Measurements from ENCODE around the gene SELENOW. TPM values are rescaled to one million over a fixed set of nuclear protein-coding genes. Genes with fewer than 3 reads are reported as not detected.

Gene SELENOW
- total and polyA plus RNA-seq, 2 of the 4 experiments (the other 2 are of a cell fraction) = 61.3 to 217 TPM

GRCh38 chr19:47762151-47762550 is 16.4 kb upstream of the SELENOW start:
- in situ Hi-C loops (cut with MboI; ENCODE audit: low sequenced_read_pairs) (no loop called here), dilution Hi-C loops (cut with HindIII; ENCODE audit: low sequenced_read_pairs, unreplicated experiment) (no loop called here), intact Hi-C loops (cut with micrococcal nuclease) (no loop called here)
- H2AK9ac ChIP-seq (replicated peaks; ENCODE audit: low read depth, low read length, poor library complexity) = no peak overlapping the region
- no peak overlapping the region for H2AK5ac ChIP-seq (ENCODE audit: low read depth, low read length)
- DNase-seq (no peak), ATAC-seq (ENCODE audit: low read depth) (no peak)
- H3K4me3 ChIP-seq (ENCODE audit: insufficient read depth, low read depth, low read length) = no peak overlapping the region
- no peak overlapping the region for H2BK15ac ChIP-seq (ENCODE audit: low read depth, low read length)
- H4K91ac ChIP-seq (ENCODE audit: insufficient read depth, low read depth, low read length) = no peak overlapping the region
- H3K27ac ChIP-seq (ENCODE audit: insufficient read depth, low read length) = no peak overlapping the region
- H3K9me3 ChIP-seq (ENCODE audit: control insufficient read depth, insufficient read depth, low read length) = no peaks in the 10 kb centered on the region
- POLR2A ChIA-PET (ENCODE audit: unreplicated experiment) = no interaction called here
- H4K8ac ChIP-seq (ENCODE audit: low read depth in 2 of 2, low read length in 2 of 2) = no peak overlapping the region
- CTCF ChIA-PET = no interaction called here
- no TSS peak for BruUV-seq (replicated peaks)
- no peak overlapping the region for H2AFZ ChIP-seq (replicated peaks; ENCODE audit: low read length, poor library complexity)
- H4K5ac ChIP-seq (ENCODE audit: low read depth, low read length) = no peak overlapping the region
- no peak overlapping the region for H3K56ac ChIP-seq (ENCODE audit: extremely low read depth, insufficient read depth, low read length)
- no peak overlapping the region for H3K18ac ChIP-seq (ENCODE audit: low read depth, low read length)
- H3K9ac ChIP-seq (ENCODE audit: low read depth, low read length) = no peak overlapping the region
- H2BK20ac ChIP-seq (ENCODE audit: low read depth, low read length) = no peak overlapping the region
- no peak for TF ChIP-seq BHLHE40 (IDR thresholded peaks at IDR 0.05; ENCODE audit: low read depth, low read length)
- no peak for TF ChIP-seq ELK1 (IDR thresholded peaks at IDR 0.05; ENCODE audit: borderline replicate concordance, low read depth, low read length)
- TF ChIP-seq MAFK (IDR thresholded peaks at IDR 0.05; ENCODE audit: low read depth, low read length) = no peak
- TF ChIP-seq, protein P1, sequence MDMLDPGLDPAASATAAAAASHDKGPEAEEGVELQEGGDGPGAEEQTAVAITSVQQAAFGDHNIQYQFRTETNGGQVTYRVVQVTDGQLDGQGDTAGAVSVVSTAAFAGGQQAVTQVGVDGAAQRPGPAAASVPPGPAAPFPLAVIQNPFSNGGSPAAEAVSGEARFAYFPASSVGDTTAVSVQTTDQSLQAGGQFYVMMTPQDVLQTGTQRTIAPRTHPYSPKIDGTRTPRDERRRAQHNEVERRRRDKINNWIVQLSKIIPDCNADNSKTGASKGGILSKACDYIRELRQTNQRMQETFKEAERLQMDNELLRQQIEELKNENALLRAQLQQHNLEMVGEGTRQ (IDR thresholded peaks at IDR 0.05; ENCODE audit: low read depth, low read length) = no peak
- no peak for TF ChIP-seq POLR2A (IDR thresholded peaks at IDR 0.05; ENCODE audit: low read depth, low read length)
- TF ChIP-seq NFE2L2 (IDR thresholded peaks at IDR 0.05; ENCODE audit: low read depth, low read length) = no peak
- no peak for TF ChIP-seq MXI1 (IDR thresholded peaks at IDR 0.05; ENCODE audit: borderline replicate concordance, low read depth, low read length)
- TF ChIP-seq CHD1 (IDR thresholded peaks at IDR 0.05; ENCODE audit: low read depth, low read length) = no peak
- no peak for TF ChIP-seq SMC3 (IDR thresholded peaks at IDR 0.05; ENCODE audit: low read depth, low read length)
- no peak for TF ChIP-seq MAZ (IDR thresholded peaks at IDR 0.05; ENCODE audit: borderline replicate concordance, low read depth, low read length)
- no peak for TF ChIP-seq RFX5 (IDR thresholded peaks at IDR 0.05; ENCODE audit: low read depth, low read length)
- TF ChIP-seq CEBPB (IDR thresholded peaks at IDR 0.05; ENCODE audit: low read depth, low read length) = no peak
- no peak for TF ChIP-seq FOS (IDR thresholded peaks at IDR 0.05; ENCODE audit: low read depth, low read length)
- no peak for TF ChIP-seq RAD21 (IDR thresholded peaks at IDR 0.05; ENCODE audit: low read length)
- H3K36me3 ChIP-seq (ENCODE audit: control insufficient read depth, insufficient read depth, low read length) = peaks cover 23% of the 10 kb centered on the region
- no peaks in the 10 kb centered on the region for H3K4me1 ChIP-seq (ENCODE audit: control insufficient read depth, insufficient read depth, low read length)
- no peaks in the 10 kb centered on the region; the same call in 1 of the 2 replicates for H3K27me3 ChIP-seq (ENCODE audit: control insufficient read depth, insufficient read depth, low read length)
- no peaks in the 10 kb centered on the region for H3K9me1 ChIP-seq (ENCODE audit: insufficient read depth, low read length)
- no peak overlapping the region for H3K14ac ChIP-seq (replicated peaks; ENCODE audit: low read depth, low read length)
- no peak overlapping the region for H2BK5ac ChIP-seq (ENCODE audit: low read depth, low read length, poor library complexity, severe bottlenecking)
- no CpG with 5 or more reads among the region's 3 CpGs for WGBS, 2 experiments (ENCODE audit: extremely low coverage in 2 of 2, insufficient read length in 1 of 2)
- H3K4me2 ChIP-seq (ENCODE audit: low read depth, low read length) = no peak overlapping the region
- no peaks in the 10 kb centered on the region; a peak in 1 of 4 replicates for H3K79me1 ChIP-seq (ENCODE audit: low read depth in 1 of 2, low read length in 2 of 2)
- H4K20me1 ChIP-seq (ENCODE audit: insufficient read depth, low read length) = no peaks in the 10 kb centered on the region
- H3K4ac ChIP-seq (ENCODE audit: low read depth, low read length) = no peak overlapping the region
- no peak overlapping the region for H2BK120ac ChIP-seq (ENCODE audit: low read depth, low read length)
- no peak overlapping the region for H3K23ac ChIP-seq (ENCODE audit: low read depth, low read length)

Measured in IMR-90 (cell line).